Measurements from ENCODE around the gene MSTN. TPM values are rescaled to one million over a fixed set of nuclear protein-coding genes. Genes with fewer than 3 reads are reported as not detected.

Gene MSTN
- total RNA-seq, 4 donors from 2014 or later: 0.95 to 1.9 TPM; not detected in 2

DNA sequence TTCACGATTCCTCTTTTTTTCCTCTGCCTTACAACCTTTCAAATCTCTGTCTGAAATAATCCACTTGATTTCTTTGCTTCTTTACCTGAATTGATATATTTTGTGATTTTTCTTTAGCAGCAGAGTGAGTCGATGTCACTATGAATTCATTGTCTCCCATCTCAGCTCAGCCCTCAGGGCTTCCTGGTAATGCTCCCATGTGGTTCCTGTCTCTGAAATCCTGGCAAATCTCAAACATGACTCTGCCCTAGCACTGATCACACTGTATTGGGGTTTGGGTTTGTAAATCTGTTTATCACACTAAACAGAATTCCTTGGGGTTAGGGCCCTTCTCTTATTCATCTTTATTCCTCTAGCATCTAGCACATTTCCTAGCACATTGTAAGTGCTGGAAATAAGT, 43.0 kb upstream of the MSTN start:
- Histone ChIP-seq H3K27ac (no peak overlapping the region), H3K4me3 (no peak overlapping the region), H3K27me3 (no peaks in the 10 kb centered on the region), H3K9me3 (no peaks in the 10 kb centered on the region), H3K36me3 (no peaks in the 10 kb centered on the region), H3K4me1 (no peaks in the 10 kb centered on the region)
- DNase-seq: no peak
- TF ChIP-seq POLR2A (IDR thresholded peaks at IDR 0.05): no peak
- intact Hi-C loops (cut with DNase I; ENCODE audit: low total_unique reads): no loop called here

DNA sequence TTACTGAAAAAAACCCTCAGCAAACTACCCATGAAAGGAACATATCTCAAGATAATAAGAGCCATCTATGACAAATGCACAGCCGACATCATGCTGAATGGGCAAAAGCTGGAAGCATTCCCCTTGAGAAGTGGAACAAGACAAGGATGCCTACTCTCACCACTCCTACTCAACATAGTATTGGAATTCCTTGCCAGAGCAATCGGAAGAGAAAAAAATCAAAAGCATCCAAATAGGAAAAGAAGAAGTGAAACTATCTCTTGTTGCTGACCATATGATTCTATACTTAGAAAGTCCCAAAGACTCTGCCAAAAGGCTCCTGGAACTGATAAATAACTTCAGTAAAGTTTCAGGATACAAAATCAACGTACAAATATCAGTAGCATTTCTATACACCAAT, 40.6 kb upstream of the MSTN start:
- intact Hi-C loops (cut with DNase I; ENCODE audit: low total_unique reads): no loop called here
- DNase-seq: no peak

DNA sequence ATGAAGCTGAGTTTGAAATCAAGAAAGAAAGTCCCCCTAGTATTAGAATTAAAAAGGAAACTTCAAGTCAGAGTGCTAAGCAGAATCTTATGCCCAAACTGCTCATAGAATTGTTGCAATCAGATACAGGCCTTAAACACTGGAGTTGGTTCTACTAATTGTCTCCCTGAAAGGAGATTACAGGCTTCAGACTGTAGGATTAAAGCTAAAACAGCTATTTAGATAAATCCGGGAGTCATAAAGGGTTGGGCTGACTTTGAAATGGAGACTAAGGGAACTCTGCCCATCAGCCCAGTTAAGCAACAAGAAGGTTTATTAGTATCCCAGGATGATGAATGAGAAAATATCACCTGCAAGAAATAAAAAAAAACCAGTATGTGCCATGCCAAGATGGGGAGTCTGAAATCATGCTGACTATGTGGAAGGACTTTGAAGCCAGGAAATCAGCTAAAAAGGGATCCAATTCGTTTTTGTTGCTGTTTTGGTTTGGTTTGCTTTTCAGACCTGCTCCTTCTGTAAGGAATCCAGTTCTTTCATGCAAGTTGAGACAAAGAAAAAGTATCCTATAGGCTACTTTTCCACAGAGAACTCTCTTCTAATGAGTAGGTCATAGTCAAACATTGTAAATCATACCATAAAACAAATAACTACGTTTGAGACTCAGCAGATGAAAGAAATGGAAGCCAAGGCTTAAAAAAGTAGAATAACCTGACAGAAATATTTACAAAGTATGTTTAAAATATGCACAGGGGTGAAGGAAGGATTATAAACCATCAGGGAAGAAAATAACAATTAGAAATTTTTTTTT, 37.6 kb upstream of the MSTN start:
- Histone ChIP-seq H3K27ac (peak overlapping the region; percentile 62), H3K4me1 (no peaks in the 10 kb centered on the region), H3K9me3 (no peaks in the 10 kb centered on the region), H3K4me3 (no peak overlapping the region), H3K36me3 (no peaks in the 10 kb centered on the region), H3K27me3 (no peaks in the 10 kb centered on the region)
- intact Hi-C loops (cut with DNase I; ENCODE audit: low total_unique reads): no loop called here
- no peak for TF ChIP-seq POLR2A (IDR thresholded peaks at IDR 0.05)
- TF ChIP-seq, protein P1, sequence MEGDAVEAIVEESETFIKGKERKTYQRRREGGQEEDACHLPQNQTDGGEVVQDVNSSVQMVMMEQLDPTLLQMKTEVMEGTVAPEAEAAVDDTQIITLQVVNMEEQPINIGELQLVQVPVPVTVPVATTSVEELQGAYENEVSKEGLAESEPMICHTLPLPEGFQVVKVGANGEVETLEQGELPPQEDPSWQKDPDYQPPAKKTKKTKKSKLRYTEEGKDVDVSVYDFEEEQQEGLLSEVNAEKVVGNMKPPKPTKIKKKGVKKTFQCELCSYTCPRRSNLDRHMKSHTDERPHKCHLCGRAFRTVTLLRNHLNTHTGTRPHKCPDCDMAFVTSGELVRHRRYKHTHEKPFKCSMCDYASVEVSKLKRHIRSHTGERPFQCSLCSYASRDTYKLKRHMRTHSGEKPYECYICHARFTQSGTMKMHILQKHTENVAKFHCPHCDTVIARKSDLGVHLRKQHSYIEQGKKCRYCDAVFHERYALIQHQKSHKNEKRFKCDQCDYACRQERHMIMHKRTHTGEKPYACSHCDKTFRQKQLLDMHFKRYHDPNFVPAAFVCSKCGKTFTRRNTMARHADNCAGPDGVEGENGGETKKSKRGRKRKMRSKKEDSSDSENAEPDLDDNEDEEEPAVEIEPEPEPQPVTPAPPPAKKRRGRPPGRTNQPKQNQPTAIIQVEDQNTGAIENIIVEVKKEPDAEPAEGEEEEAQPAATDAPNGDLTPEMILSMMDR (IDR thresholded peaks at IDR 0.05): no peak
- peak in 1 of 2 donors; percentile 18 for DNase-seq

More for the DNA sequence above, 40.6 kb upstream of the MSTN start:
- Histone ChIP-seq H3K9me3 (no peaks in the 10 kb centered on the region), H3K27ac (no peak overlapping the region), H3K4me1 (no peaks in the 10 kb centered on the region), H3K4me3 (no peak overlapping the region), H3K36me3 (no peaks in the 10 kb centered on the region), H3K27me3 (no peaks in the 10 kb centered on the region)
- no peak for TF ChIP-seq POLR2A (IDR thresholded peaks at IDR 0.05)
- TF ChIP-seq, protein P1 (IDR thresholded peaks at IDR 0.05): no peak

DNA sequence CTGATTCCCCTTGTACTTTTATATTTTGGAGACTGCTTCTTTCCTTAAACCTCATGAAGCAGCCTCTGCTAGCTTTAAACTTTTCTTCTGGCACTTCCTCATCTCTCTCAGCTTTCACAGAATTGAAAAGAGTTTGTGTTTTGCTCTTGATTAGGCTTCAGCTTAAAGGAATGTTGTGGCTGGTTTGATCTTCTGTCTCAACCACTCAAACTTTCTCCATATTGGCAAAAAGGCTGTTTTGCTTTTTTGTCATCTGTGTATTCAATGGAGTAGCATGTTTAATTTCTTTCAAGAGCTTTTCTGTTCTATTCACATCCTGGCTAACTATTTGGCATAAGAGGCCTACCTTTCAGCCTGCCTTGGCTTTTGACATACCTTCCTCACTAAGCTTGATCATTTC, 36.3 kb upstream of the MSTN start:
- no peak overlapping the region for H3K4me3 ChIP-seq
- no peaks in the 10 kb centered on the region for H3K4me1 ChIP-seq
- no peaks in the 10 kb centered on the region for H3K27me3 ChIP-seq
- no peaks in the 10 kb centered on the region for H3K9me3 ChIP-seq
- no peak for TF ChIP-seq POLR2A (IDR thresholded peaks at IDR 0.05)
- TF ChIP-seq, protein P1 (IDR thresholded peaks at IDR 0.05): no peak
- DNase-seq: no peak
- peak overlapping the region in 1 of 2 donors; percentile 62 for H3K27ac ChIP-seq
- intact Hi-C loops (cut with DNase I; ENCODE audit: low total_unique reads): no loop called here
- no peaks in the 10 kb centered on the region for H3K36me3 ChIP-seq

DNA sequence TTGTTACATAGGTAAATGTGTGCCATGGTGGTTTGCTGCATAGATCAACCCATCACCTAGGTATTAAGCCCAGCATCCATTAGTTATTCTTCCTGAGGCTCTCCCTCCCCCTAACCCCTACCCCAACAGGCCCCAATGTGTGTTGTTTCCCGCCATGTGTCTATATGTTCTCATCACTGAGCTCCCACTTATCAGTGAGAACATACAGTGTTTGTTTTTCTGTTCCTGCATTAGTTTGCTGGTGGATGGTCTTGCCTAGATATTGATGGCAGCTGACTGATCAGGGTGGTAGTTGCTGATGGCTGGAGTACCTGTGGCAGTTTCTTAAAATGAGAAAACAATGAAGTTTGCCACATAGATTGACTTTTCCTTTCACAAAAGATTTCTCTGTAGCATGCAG, 34.6 kb upstream of the MSTN start:
- H3K4me3 ChIP-seq: no peak overlapping the region
- H3K9me3 ChIP-seq: no peaks in the 10 kb centered on the region
- no peak for TF ChIP-seq POLR2A (IDR thresholded peaks at IDR 0.05)
- TF ChIP-seq, protein P1 (IDR thresholded peaks at IDR 0.05): no peak
- no peaks in the 10 kb centered on the region for H3K4me1 ChIP-seq
- no peak for DNase-seq
- no peaks in the 10 kb centered on the region for H3K36me3 ChIP-seq
- no peak overlapping the region for H3K27ac ChIP-seq
- intact Hi-C loops (cut with DNase I; ENCODE audit: low total_unique reads): no loop called here
- no peaks in the 10 kb centered on the region for H3K27me3 ChIP-seq

All from uterus (tissue), 4 donors.